ENCODE results near the gene ETV3.
"Not testable (repeated sequence)": the region's sequence is repeated elsewhere in the genome, so short reads cannot be mapped to it uniquely, and the experiment has no call there.

ETV3 gene

DNA sequence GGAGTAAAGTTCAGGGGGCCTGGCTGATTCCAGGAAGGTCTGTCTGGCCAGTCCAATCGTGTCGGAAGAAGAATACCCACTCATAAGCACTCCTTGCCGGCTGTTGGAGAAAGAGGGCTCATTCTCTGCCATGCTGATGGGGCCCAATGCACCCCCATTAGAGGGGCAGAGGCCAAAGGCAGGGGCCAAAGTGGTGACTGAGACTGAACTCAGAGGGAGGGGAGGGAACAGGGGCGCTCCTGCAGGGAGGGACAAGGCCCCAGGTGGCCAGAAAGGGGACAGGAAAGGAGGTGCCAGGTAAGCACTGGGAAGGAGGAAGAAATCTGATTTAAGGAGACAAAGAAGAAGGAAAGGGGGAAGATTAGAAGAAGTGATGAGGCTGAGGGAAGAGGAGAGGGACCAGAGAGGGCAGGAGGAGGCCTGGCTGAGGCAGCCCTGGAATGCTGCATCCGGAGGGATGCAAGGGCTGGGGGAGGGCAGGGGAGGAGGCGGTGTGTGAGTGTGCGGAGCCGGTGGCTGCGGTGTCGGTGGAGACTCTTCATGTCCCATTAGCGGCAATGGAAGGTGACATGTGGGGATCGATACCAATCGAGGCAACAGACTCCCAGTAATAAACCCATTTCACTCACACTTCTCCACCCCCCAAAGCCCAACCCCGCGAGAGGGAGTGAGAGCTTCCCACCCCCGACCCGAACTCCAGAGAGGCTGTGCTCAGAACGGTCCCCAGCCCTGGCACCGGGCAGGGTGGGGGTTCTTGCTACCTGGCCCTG, 26.6 kb downstream of the ETV3 start:
- no peak for DNase-seq

- DNase-seq, result no peak
These were observed 27.5 kb downstream of the ETV3 start for GRCh38 chr1:157110686-157111085.

- DNase-seq, result no peak
These were observed 28.2 kb downstream of the ETV3 start for GRCh38 chr1:157110003-157110402.

GRCh38 chr1:157108448-157108847, 29.7 kb downstream of the ETV3 start:
- DNase-seq, result no peak

- no peak for DNase-seq
These were observed 30.5 kb downstream of the ETV3 start for GRCh38 chr1:157107702-157108101.

GRCh38 chr1:157106813-157107189, 31.4 kb downstream of the ETV3 start:
- no peak for DNase-seq

DNA sequence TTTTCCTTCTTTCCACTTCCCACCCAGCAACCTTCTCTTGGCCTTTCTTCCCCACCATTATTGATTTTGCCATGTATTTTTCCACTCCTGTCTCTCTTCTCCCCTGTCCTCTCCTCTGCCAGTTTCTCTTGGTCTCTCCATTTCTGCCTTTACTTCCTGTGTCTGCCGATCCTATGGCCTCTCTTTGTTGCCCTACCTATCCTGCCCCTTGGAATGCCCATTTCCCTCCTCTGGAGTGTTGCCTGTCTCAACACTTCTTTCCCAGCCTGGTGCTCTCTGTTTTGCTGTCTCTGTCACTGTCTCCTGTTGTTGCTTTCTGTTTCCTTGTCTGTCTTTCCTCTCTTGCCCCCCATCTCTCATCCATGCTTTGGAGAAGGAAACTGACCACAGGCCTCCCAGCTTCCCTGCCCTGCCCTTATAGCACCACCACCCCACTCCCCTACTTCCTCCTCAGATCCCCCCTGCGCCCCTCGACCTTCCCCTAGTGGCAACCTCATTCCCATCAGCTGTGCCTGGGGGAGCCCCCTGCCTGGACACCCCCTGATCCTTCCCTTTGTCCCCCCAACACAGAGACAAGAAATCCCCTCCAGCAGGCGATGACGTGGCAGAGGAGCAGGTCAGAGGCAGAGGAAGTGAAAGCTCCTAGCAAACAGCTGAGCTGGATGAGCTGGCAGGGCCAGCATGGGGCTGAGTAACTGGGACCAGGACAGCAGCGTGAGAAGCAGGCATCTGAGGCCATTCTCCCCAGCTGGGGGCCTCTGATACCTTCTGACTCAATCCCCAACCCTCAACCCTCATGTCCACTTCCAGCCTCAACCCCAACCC, 32.0 kb downstream of the ETV3 start:
- DNase-seq, result peak in 1 of 2 donors; percentile 81

GRCh38 chr1:157105298-157105987, 32.8 kb downstream of the ETV3 start:
- DNase-seq, result no peak

DNA sequence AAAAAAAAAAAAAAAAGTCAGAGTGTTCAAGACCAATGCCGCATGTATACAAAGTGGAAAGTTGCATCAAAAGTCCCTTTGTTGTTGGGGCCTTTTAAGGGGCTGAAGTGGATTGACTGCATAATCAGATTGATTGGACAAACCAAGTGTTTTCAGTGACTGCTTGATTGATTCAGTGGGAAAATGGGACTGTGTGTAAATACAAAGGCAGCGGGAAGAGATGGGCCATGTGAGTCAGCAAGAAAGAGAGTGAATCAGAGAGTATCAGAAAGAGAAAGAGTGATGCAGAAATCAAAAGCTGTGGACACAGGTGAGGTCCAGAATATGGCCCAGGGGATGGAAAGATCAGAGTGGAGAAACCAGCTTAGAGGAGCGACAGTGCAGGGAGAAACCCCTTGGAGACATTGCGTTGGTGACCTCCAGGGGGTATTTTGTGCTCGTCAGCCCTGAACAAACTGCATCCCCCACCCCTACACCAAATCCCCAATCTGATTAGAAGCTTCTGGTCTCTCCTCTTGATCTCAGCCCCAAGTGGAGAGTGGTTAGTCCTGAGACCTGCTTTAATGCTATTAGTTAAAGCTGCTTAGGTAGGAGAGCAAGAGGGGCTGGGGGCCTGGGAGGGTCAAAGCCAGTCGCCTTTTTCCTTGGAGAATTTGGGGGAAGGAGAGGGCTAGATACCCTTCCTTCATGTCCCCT, 33.4 kb downstream of the ETV3 start:
- DNase-seq, result no peak

DNA sequence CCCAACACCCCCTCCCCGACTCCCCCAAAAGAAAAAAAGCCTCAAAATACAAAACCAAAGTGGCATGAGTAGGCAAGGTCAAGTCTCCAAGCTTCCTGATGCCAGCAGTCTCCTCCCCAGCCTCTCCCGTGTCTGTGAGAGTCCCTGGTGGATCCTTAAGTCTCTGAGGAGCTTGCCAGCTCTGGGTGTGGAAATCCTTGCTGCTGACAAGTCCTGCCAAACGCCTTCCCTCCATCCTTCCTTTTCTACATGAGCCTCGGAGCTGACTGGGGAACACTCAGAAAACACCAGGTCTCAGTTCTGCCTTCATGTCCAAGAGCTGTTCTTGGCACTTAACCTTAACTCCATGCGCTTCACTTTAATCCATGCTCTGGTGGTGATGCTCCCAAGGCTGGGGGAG, 34.9 kb downstream of the ETV3 start:
- DNase-seq, result no peak

- no peak for DNase-seq
These were observed 37.0 kb downstream of the ETV3 start for GRCh38 chr1:157101149-157101548.

- DNase-seq, result peak in 1 of 2 donors; percentile 34
These were observed 38.6 kb downstream of the ETV3 start, which contains the start of gene ETV3L for GRCh38 chr1:157099633-157100009. Gene ETV3L, minus strand, starts transcription at chr1:157099808. Its CDS starts 285 bp downstream, at chr1:157099523.

DNA sequence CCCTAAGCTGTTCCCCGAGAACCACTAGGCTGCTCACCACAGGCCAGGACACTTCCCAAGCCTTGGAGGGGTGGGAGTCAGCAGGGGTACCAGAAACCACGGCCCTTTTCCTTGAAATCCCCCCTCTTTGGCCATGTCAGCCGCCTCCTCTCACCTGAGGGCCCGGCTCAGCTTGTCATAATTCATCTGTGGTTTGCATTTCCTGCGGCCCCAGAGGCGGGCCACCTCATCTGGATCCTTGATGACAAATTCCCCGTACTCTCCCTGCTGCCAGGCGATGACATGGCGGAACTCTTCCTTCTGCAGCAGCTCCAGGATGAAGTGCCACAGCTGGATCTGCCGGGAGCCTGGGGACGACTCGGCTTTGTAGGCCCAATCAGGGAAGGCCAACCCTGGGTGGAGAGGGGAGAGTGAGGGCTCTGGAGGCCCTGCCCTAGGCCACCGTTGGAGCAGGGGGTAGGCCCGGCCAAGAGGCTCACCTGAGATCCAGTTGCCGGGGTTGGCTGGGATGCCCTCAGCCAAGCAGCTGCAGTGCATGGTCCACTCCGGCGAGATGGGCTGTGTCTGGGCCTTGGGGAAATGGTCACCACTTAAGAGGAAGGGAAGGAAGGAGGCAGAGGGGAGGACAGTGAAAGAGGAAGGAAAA, 39.1 kb downstream of the ETV3 start:
- not testable (repeated sequence) for DNase-seq

DNA sequence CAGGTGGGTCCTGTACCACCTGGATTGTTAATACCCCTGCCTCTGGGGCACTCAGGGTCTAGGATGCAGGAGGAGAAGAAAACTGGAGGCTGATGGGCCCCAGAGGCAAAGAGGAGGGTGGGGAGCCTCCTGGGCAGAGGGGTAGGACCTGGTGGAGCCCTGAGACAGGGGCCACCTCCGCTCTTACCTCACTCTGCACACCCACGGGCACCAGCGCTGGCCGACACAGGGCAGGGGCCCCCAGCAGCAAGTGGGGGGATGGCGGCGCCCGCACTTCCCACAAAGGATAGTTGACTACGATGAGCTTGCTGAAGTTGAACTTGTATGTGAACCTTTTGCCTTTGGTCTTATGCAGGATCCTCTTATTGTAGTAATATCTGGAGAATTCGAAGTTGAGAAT, 39.7 kb downstream of the ETV3 start:
- DNase-seq, result no peak

- DNase-seq, result no peak
These were observed 40.5 kb downstream of the ETV3 start for GRCh38 chr1:157097692-157098091.

DNA sequence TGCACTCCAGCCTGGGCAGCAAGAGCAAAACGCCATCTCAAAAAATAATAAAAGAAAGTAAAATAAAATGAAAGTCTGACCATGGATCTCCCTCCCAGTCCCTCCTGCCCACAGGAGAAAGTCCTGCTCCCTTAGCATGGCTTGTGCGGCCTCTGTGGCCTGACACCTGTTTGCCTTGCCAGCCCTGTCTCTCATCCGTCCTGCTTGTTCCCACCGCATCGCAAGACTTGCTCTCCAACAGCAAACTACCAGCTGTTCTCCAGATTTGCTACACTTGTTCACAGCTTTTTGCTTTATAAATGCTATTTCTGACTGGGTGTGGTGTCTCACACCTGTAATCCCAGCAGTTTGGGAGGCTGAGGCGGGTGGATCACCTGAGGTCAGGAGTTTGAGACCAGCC, 41.3 kb downstream of the ETV3 start:
- DNase-seq, result no peak

DNA sequence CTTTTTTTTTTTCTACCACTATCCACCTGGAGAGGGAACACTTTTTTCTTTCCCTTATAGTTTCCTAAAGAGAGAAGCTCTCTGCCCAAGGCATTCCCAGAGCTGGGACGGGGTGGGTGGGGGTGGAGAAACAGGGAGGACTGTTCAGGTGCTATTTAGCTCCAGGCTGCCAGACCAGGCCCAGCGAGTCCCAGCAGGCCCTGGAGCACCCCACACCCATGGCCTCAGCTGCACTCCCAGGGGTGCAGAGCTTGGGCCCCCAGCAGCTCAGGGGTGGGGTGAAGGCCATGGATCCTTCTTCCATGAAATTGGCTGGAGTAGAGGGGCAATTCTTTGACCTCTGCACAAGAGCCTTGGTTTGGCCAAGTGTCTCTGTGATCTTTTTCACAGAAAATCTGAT, 42.6 kb downstream of the ETV3 start:
- DNase-seq, result no peak

DNA sequence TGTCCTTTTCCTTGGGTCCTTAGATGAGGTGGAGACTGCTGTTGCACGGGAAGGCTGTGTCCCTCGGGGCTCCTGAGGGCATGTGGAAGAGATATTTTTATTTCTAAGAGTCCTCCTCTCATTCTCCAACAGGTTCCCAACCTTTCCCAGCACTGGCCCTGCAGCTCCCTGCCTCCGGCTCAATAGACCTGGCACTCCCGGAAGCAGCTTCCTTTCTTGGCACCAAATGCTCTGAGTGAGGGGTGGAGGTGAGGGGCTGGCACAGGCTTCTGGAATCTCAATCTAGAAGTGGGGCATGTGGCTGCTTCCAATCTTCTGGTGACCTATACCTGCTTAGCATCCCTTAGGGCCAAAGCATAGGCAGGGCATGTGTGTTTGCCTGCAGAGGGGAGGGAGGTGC, 43.1 kb downstream of the ETV3 start:
- DNase-seq, result no peak

DNA sequence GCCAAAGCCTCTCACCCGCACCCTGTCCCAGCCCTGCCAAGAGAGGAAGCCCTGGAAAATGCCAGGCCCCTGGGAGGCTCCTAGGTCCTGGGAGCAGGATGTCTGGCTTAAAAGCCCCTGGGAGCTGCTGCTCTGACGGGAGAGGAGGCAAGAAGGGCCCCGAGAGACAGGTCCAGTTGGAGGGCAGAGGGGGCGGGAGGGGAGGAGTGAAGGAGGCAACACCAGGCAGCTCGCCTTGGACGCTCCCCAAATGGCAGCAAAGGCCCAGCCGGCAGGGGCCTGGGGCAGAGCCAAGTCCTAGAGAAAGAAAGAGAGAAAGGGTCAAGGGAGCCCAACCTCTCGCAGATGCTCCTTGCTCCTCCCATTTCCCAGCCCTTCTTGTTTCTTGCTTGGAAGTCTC, 45.4 kb downstream of the ETV3 start:
- no peak for DNase-seq

- DNase-seq, result no peak
These were observed 46.4 kb downstream of the ETV3 start for GRCh38 chr1:157091668-157092273.

DNA sequence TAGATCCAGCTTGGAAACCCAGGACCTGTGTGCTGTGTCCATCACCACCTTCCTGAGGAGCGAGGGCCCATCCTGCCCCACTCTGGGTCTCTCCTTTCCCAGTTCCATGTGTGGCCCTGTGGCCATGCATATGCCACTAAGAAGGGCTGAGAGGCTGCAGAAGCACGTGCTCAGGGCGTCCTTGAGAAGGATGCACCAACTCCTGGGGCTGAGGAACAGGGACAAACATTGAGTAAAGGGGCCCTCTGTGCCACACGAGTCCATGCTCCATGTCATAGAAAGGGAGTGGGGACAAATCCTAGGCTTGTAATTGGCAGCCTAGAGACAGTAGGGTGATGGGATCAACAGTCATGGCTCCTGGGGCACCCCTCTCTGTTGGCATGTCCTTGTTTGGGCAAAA, 47.0 kb downstream of the ETV3 start:
- DNase-seq, result no peak

DNA sequence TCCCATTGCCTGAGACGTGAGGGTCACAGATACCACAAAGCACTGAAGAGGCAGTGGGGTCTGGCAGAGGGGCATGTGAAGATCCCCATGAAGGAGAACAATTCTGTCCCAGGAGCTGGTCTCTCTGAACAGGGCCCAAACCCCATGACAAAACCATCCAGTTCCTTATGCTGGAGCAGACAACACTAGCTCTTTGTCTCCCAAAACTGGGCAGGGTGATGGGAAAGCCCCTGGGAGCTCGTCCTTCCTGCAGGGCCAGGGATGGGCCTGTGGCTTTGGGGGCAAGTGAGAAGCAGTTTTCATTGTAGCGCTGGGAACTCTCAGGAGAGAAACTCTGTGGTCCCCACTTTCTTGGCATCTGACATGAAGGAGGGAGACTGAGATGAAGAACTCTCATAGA, 47.4 kb downstream of the ETV3 start:
- no peak for DNase-seq
